AG09319 (cell line): ENCODE data around the gene LXN.

Experiments
- DNase-seq: peaks from one replicate; pipeline ENCODE4 v3.0.0-alpha.2; 2010; ENCODE audit warnings: low read depth; ENCODE audit errors: extremely low read depth
- CTCF ChIP-seq: IDR thresholded peaks from 2 replicates; pipeline ENCODE4 v1.5.1; 2011; ENCODE audit warnings: low read depth, mild to moderate bottlenecking, inconsistent platforms, low read length, moderate library complexity

Gene LXN

GRCh38 chr3:158652463-158652862 lies 20.0 kb downstream of the LXN start:
- no peak for TF ChIP-seq CTCF
- DNase-seq: no peak

GRCh38 chr3:158651192-158651591 lies 21.3 kb downstream of the LXN start:
- no peak for DNase-seq
- TF ChIP-seq CTCF: no peak

DNA sequence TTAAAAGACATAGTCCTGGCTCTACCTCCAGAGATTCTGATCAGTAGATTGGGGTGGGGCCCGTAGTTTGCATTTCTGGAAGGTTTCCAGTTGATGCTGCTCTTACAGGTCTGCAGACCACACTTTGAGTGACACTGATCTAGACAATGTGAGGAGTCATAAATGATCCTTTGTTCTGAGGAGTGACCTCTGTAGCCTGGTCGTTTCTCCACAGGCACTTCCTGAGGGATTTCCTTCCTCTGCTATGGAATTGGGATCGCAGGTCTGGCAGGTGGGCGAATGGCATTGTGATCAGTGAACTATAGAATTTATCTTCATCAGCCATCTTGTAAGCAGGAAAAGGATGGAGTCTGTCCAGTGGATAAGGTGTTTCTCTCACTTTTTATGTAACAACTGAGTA lies 22.7 kb downstream of the LXN start:
- no peak for TF ChIP-seq CTCF
- DNase-seq: no peak

GRCh38 chr3:158644345-158644908 lies 28.0 kb downstream of the LXN start, which contains the start of gene GFM1:
GFM1 (plus strand) TSS chr3:158644527; CDS start chr3:158644635, 108 bp downstream.
- peak; percentile 85 for DNase-seq
- peak; percentile 99 for TF ChIP-seq CTCF

GRCh38 chr3:158642474-158643210 lies 29.8 kb downstream of the LXN start:
- DNase-seq: no peak
- TF ChIP-seq CTCF: no peak

DNA sequence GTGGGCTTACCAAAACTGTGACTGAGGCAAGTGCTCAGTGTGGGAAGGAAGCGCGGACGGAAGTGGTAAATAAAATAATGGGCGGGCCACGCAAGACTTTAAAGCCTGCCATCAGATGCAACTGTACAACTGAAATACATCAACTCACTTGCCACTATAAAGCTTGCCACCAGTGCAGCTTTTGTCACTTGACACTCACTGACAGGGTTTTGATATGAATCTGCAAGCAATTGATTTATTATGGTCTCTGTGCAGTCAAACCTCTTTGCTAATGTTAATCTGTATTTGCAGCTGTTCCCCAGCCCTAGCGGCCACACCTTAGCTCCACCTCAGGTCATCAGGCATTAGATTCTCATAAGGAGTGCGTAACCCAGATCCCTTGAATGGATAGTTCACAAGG lies 30.4 kb downstream of the LXN start:
- no peak for TF ChIP-seq CTCF
- DNase-seq: no peak

DNA sequence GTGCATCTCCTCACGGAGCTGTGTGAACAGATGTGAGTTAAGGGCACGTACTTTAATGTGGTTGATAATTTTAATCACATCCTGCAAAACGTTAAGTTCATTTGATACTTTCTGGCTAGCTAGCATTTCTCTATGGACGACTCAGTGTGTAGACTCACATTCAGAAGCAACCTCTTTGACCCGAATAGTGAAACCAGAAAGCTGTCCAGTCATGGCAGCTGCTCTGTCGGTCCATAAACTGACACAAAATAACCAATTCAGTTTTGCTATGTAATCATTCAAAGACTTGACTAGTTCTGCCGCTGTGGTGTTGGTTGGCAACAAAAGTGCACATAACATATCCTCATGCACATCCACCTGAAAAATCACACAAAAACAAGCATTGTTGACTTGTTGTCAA lies 31.8 kb downstream of the LXN start:
- no peak for TF ChIP-seq CTCF
- no peak for DNase-seq
